ENCODE measurements around the gene AOPEP. TPM values are rescaled to one million over a fixed set of nuclear protein-coding genes. Genes with fewer than 3 reads are reported as not detected.

AOPEP gene
- total RNA-seq, 1 donor from 2014 or later, result 75.3 TPM

DNA sequence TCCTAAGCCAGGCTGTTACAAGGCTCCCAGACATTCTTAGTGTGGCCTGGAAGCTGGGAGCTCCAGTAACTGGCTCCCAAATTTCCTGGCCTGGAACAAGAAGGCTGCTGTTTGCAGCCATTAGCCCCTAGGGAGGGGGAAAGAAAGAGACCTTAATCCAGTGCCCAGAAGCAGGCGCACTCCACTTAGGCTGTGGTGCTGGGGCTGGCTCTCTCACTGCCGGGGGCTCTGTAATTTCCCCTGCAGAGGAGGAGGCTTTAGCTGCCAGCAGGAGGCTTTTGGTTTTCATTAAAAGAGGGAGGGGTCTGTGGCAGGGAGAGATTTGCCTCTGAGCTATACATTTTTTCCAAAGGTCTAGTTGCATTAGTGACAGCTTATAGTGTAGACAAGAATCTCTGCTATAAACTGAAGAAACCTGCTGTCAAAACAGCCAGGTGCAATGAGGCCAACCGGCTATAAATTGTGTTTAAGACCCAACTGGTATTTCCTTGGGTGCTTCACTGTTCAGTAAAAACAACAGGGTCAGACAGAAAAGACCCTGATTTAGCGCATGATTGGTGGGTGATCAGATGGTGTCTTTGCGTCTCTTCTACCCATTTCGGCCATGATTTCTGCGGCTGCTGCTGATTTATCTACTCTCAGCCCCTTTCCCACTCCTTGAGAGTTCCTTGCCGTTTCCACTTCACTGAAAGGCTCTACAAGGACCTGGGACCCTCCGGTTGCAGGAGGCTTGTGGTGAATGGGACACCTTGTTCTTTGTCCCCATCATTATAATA lies 254.6 kb downstream of the AOPEP start:
- Histone ChIP-seq H3K27me3 (ENCODE audit: insufficient read depth, low read length) (no peaks in the 10 kb centered on the region), H3K9me3 (ENCODE audit: insufficient read depth, low read depth, low read length) (no peaks in the 10 kb centered on the region), H2AFZ (ENCODE audit: low read depth, low read length) (no peak overlapping the region), H3K4me1 (ENCODE audit: insufficient read depth, low read length) (no peaks in the 10 kb centered on the region), H3K4me2 (ENCODE audit: low read length) (no peak overlapping the region), H3K9ac (ENCODE audit: low read length) (no peak overlapping the region), H3K27ac (ENCODE audit: low read depth, low read length) (no peak overlapping the region), H4K20me1 (ENCODE audit: insufficient read depth, low read length) (no peaks in the 10 kb centered on the region), H3K4me3 (ENCODE audit: insufficient read depth, low read depth, low read length) (no peak overlapping the region), H3K79me2 (ENCODE audit: insufficient read depth, low read length) (no peaks in the 10 kb centered on the region), H3K36me3 (ENCODE audit: insufficient read depth, low read length) (no peaks in the 10 kb centered on the region)
- Mint-ChIP-seq H3K4me1 (ENCODE audit: low read depth, unreplicated experiment) (peaks cover 8% of the 10 kb centered on the region), H3K27ac (ENCODE audit: unreplicated experiment) (no peak overlapping the region), H3K36me3 (ENCODE audit: low read depth, unreplicated experiment) (peaks cover 18% of the 10 kb centered on the region), H3K9me3 (ENCODE audit: unreplicated experiment) (peaks cover under 1% of the 10 kb centered on the region), H3K27me3 (ENCODE audit: low read depth, unreplicated experiment) (no peaks in the 10 kb centered on the region), H3K4me3 (ENCODE audit: unreplicated experiment) (no peak overlapping the region)
- FAIRE-seq (no peak), DNase-seq (ENCODE audit: low read depth) (no peak)
- TF ChIP-seq EZH2 (IDR thresholded peaks at IDR 0.05; ENCODE audit: insufficient read depth, low read length), result no peak
- TF ChIP-seq, protein P1, sequence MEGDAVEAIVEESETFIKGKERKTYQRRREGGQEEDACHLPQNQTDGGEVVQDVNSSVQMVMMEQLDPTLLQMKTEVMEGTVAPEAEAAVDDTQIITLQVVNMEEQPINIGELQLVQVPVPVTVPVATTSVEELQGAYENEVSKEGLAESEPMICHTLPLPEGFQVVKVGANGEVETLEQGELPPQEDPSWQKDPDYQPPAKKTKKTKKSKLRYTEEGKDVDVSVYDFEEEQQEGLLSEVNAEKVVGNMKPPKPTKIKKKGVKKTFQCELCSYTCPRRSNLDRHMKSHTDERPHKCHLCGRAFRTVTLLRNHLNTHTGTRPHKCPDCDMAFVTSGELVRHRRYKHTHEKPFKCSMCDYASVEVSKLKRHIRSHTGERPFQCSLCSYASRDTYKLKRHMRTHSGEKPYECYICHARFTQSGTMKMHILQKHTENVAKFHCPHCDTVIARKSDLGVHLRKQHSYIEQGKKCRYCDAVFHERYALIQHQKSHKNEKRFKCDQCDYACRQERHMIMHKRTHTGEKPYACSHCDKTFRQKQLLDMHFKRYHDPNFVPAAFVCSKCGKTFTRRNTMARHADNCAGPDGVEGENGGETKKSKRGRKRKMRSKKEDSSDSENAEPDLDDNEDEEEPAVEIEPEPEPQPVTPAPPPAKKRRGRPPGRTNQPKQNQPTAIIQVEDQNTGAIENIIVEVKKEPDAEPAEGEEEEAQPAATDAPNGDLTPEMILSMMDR (IDR thresholded peaks at IDR 0.05; ENCODE audit: insufficient read depth, low read depth, low read length), result no peak

DNA sequence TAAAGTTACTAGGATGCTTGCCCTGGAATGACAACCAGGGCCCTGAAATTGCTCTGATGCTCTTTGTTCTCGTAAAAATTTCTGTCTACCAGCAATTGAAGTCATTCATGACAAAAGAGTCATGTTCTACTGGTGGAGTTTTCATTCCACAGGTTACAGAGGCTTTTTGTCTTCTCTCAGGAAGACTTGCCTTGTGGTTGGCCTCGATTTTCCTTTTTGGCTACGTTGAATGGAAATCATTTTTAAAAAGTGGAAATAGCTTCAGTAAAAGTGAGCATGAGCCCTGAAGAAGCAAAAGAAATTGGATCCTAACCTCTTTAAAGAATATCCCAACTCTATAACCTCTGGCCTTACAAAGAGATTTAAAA lies 255.2 kb downstream of the AOPEP start:
- Histone ChIP-seq H3K4me1 (ENCODE audit: insufficient read depth, low read length) (no peaks in the 10 kb centered on the region), H3K9ac (ENCODE audit: low read length) (no peak overlapping the region), H3K27ac (ENCODE audit: low read depth, low read length) (no peak overlapping the region), H2AFZ (ENCODE audit: low read depth, low read length) (no peak overlapping the region), H3K9me3 (ENCODE audit: insufficient read depth, low read depth, low read length) (no peaks in the 10 kb centered on the region), H4K20me1 (ENCODE audit: insufficient read depth, low read length) (no peaks in the 10 kb centered on the region), H3K4me3 (ENCODE audit: insufficient read depth, low read depth, low read length) (no peak overlapping the region), H3K79me2 (ENCODE audit: insufficient read depth, low read length) (no peaks in the 10 kb centered on the region), H3K4me2 (ENCODE audit: low read length) (no peak overlapping the region), H3K27me3 (ENCODE audit: insufficient read depth, low read length) (no peaks in the 10 kb centered on the region), H3K36me3 (ENCODE audit: insufficient read depth, low read length) (no peaks in the 10 kb centered on the region)
- Mint-ChIP-seq H3K27ac (ENCODE audit: unreplicated experiment) (no peak overlapping the region), H3K9me3 (ENCODE audit: unreplicated experiment) (no peaks in the 10 kb centered on the region), H3K4me1 (ENCODE audit: low read depth, unreplicated experiment) (peaks cover 8% of the 10 kb centered on the region), H3K4me3 (ENCODE audit: unreplicated experiment) (no peak overlapping the region), H3K27me3 (ENCODE audit: low read depth, unreplicated experiment) (no peaks in the 10 kb centered on the region), H3K36me3 (ENCODE audit: low read depth, unreplicated experiment) (peaks cover 18% of the 10 kb centered on the region)
- no peak for FAIRE-seq
- TF ChIP-seq EZH2 (IDR thresholded peaks at IDR 0.05; ENCODE audit: insufficient read depth, low read length), result no peak
- TF ChIP-seq, protein P1 (IDR thresholded peaks at IDR 0.05; ENCODE audit: insufficient read depth, low read depth, low read length), result no peak
- no peak for DNase-seq (ENCODE audit: low read depth)

DNA sequence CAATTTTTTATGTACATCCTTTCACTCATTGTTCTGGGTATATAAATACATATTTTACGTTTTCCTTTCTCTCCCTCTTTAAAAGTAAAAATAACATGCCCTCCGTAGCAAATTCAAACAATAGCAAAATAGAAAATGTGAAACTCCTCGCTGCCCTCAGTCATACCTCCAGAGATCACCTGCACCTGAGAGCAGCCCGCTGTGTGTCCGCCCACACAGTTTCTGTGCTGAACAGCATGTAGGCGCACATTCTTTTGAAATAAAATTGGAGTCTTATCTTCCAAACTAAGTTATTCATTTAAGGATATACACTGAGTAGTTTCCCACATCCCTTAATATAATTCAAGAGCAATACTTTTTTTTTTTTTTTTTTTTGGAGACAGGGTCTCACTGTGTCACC lies 255.7 kb downstream of the AOPEP start:
- Mint-ChIP-seq H3K27me3 (ENCODE audit: low read depth, unreplicated experiment) (no peaks in the 10 kb centered on the region), H3K4me3 (ENCODE audit: unreplicated experiment) (no peak overlapping the region), H3K4me1 (ENCODE audit: low read depth, unreplicated experiment) (peaks cover 8% of the 10 kb centered on the region), H3K36me3 (ENCODE audit: low read depth, unreplicated experiment) (peaks cover 14% of the 10 kb centered on the region), H3K27ac (ENCODE audit: unreplicated experiment) (no peak overlapping the region), H3K9me3 (ENCODE audit: unreplicated experiment) (no peaks in the 10 kb centered on the region)
- Histone ChIP-seq H3K9me3 (ENCODE audit: insufficient read depth, low read depth, low read length) (no peaks in the 10 kb centered on the region), H3K27me3 (ENCODE audit: insufficient read depth, low read length) (no peaks in the 10 kb centered on the region), H3K9ac (ENCODE audit: low read length) (no peak overlapping the region), H3K36me3 (ENCODE audit: insufficient read depth, low read length) (no peaks in the 10 kb centered on the region), H3K79me2 (ENCODE audit: insufficient read depth, low read length) (no peaks in the 10 kb centered on the region), H4K20me1 (ENCODE audit: insufficient read depth, low read length) (no peaks in the 10 kb centered on the region), H3K4me3 (ENCODE audit: insufficient read depth, low read depth, low read length) (no peak overlapping the region), H3K27ac (ENCODE audit: low read depth, low read length) (no peak overlapping the region), H3K4me1 (ENCODE audit: insufficient read depth, low read length) (no peaks in the 10 kb centered on the region), H2AFZ (ENCODE audit: low read depth, low read length) (no peak overlapping the region), H3K4me2 (ENCODE audit: low read length) (no peak overlapping the region)
- TF ChIP-seq, protein P1 (IDR thresholded peaks at IDR 0.05; ENCODE audit: insufficient read depth, low read depth, low read length), result no peak
- no peak for TF ChIP-seq EZH2 (IDR thresholded peaks at IDR 0.05; ENCODE audit: insufficient read depth, low read length)
- FAIRE-seq, result no peak
- no peak for DNase-seq (ENCODE audit: low read depth)

All from astrocyte (in vitro differentiated cells and primary cell).